Tibial nerve (tissue), 4 donors: ENCODE data around the gene ARL14EPL. TPM values are rescaled to one million over a fixed set of nuclear protein-coding genes. Genes with fewer than 3 reads are reported as not detected.

Source experiments
- DNase-seq, 2 donors: peaks; one replicate each; pipeline ENCODE4 v3.0.0-alpha.2; 2019; ENCODE audit warnings: low spot score in 2 of 2
- H3K27ac ChIP-seq, 4 donors: fragments of 200-600 bp; sonication (generic) in 3 of 4; one replicate each; pipeline ENCODE4 v1.5.1; 2017 to 2019; ENCODE audit warnings: mild to moderate bottlenecking in 1 of 4
- H3K27me3 ChIP-seq, 2 donors: fragments of 200-600 bp; sonication (generic) in 1 of 2; one replicate each; pipeline versions ENCODE4 v1.5.1 to v1.6.0; 2017 to 2019
- H3K36me3 ChIP-seq, 3 donors: fragments of 200-600 bp; sonication (generic); one replicate each; pipeline ENCODE4 v1.5.1; 2018 to 2019
- H3K4me1 ChIP-seq, 4 donors: fragments of 200-600 bp; sonication (generic) in 3 of 4; one replicate each; pipeline ENCODE4 v1.5.1; 2017 to 2019
- H3K4me3 ChIP-seq, 4 donors: fragments of 200-600 bp; sonication (generic) in 3 of 4; one replicate each; pipeline ENCODE4 v1.5.1; 2017 to 2019; ENCODE audit warnings: mild to moderate bottlenecking in 1 of 4, moderate library complexity in 1 of 4
- H3K9me3 ChIP-seq, 4 donors: fragments of 200-600 bp; sonication (generic) in 3 of 4; one replicate each; pipeline ENCODE4 v1.5.1; 2017 to 2019
- CTCF ChIP-seq, 5 experiments: fragments of 200-600 bp in 3 of 5; fragments of 450-650 bp in 2 of 5; sonication (generic) in 3 of 5; IDR thresholded peaks; one replicate each; pipeline ENCODE4 v1.5.1; 2016 to 2019; ENCODE audit warnings: antibody characterized with exemption in 5 of 5, mild to moderate bottlenecking in 3 of 5, moderate library complexity in 2 of 5
- EP300 ChIP-seq, 2 donors: sonication (generic); formaldehyde crosslinking; IDR thresholded peaks; one replicate each; pipeline ENCODE4 v1.6.1; 2017; ENCODE audit warnings: antibody characterized with exemption in 2 of 2, mild to moderate bottlenecking in 1 of 2
- POLR2A ChIP-seq, 2 donors: fragments of 450-650 bp; IDR thresholded peaks; one replicate each; pipeline ENCODE4 v1.6.1; 2017; ENCODE audit warnings: antibody characterized with exemption in 2 of 2, mild to moderate bottlenecking in 2 of 2, moderate library complexity in 2 of 2
- WGBS, 2 donors: methylation state at CpG; one replicate each; pipeline ENCODE4 v1.1.5; 2018; 5-methylcytosine and 5-hydroxymethylcytosine counted together
- total RNA-seq, 4 donors: library from RNA; depleted of rRNA; stranded (reverse); fragments of >200 nt; gene quantifications; one replicate each; pipeline ENCODE4 v1.1.0, GENCODE V29; 2016

ARL14EPL gene
- total RNA-seq, 4 donors from 2014 or later = 0.21 TPM; not detected in 3

DNA sequence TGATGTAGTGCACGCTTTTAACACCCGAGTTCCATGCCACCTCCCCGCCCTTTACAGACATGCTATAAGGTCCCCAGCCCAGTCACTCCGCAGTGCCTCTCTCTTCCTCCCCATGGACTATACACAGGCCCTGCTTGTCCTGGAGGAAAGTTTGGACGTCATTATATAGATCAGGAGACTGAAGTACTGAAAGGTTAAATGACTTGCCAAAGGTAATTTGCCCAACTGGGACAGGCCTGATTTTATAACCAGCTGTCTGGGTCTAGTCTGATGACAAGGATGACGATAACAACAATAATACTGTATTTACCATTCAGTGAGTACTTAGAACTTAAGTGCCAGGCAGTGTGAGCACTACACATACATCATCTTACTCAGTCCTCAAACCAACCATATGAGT is 36.9 kb upstream of the ARL14EPL start:
- no peak overlapping the region for H3K4me3 ChIP-seq
- H3K27me3 ChIP-seq = no peaks in the 10 kb centered on the region
- no peak for DNase-seq
- no peak overlapping the region for H3K27ac ChIP-seq
- no peaks in the 10 kb centered on the region for H3K9me3 ChIP-seq
- 85 to 88% methylated on average over 6 of the region's 6 CpGs for WGBS, 2 donors
- H3K4me1 ChIP-seq = no peaks in the 10 kb centered on the region
- no peak for TF ChIP-seq POLR2A (IDR thresholded peaks at IDR 0.05)
- no peak for TF ChIP-seq EP300 (IDR thresholded peaks at IDR 0.05)
- TF ChIP-seq CTCF (IDR thresholded peaks at IDR 0.05) = no peak
- H3K36me3 ChIP-seq = no peaks in the 10 kb centered on the region

GRCh38 chr5:116002116-116002906 is 30.0 kb upstream of the ARL14EPL start:
- no peak for DNase-seq
- Histone ChIP-seq H3K4me3 (no peak overlapping the region), H3K4me1 (no peaks in the 10 kb centered on the region), H3K27me3 (no peaks in the 10 kb centered on the region), H3K36me3 (no peaks in the 10 kb centered on the region), H3K9me3 (no peaks in the 10 kb centered on the region), H3K27ac (no peak overlapping the region)
- WGBS, 2 donors = 67 to 75% methylated on average over 6 of the region's 6 CpGs
- TF ChIP-seq CTCF (IDR thresholded peaks at IDR 0.05) = no peak
- TF ChIP-seq POLR2A (IDR thresholded peaks at IDR 0.05) = no peak
- no peak for TF ChIP-seq EP300 (IDR thresholded peaks at IDR 0.05)

DNA sequence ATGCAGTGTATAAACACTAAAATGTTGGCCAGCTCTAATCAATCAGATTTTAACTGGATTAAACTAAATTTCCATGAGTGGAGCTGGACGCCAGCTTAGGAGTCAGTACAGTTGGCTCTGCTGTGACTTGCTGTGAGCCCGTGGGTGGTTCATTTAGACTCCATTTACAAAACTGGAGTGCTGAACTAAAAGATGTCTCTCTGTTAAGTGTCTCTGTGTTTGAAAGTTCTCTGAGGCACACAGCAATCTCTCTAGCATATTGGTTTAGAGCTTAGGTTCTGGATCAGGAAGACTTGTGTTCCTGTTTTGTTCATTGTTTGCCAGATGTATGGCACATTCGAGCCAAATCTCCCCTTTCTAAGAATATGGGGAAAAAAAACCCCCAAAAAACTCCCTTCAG is 28.0 kb upstream of the ARL14EPL start:
- no peak for TF ChIP-seq POLR2A (IDR thresholded peaks at IDR 0.05)
- no peak for TF ChIP-seq EP300 (IDR thresholded peaks at IDR 0.05)
- no peak for TF ChIP-seq CTCF (IDR thresholded peaks at IDR 0.05)
- Histone ChIP-seq H3K4me3 (no peak overlapping the region), H3K4me1 (no peaks in the 10 kb centered on the region), H3K27me3 (no peaks in the 10 kb centered on the region), H3K36me3 (no peaks in the 10 kb centered on the region), H3K9me3 (no peaks in the 10 kb centered on the region), H3K27ac (no peak overlapping the region)
- WGBS, 2 donors = 67 to 78% methylated on average over 3 of the region's 3 CpGs
- no peak for DNase-seq

DNA sequence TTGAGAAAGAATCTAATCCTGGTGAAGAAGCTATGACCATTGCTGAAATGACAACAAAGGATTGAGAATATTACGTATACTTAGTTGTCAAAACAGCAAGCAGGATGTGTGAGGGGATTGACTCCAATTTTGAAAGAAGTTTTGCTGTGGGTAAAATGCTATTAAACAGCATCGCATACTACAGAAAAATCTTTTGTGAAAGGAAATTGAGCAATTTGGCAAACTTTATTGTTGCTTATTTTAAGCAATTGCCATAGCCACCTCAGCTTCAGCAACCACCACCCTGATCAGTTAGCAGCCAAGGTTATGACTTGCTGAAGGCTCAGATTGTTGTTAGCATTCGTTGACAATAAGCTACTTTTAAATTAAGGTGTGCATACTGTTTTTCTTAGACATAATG is 22.5 kb upstream of the ARL14EPL start:
- Histone ChIP-seq H3K36me3 (no peaks in the 10 kb centered on the region), H3K4me3 (no peak overlapping the region)

More for the DNA sequence above, 22.5 kb upstream of the ARL14EPL start:
- no peak for DNase-seq
- Histone ChIP-seq H3K9me3 (no peaks in the 10 kb centered on the region), H3K4me1 (no peaks in the 10 kb centered on the region), H3K27ac (no peak overlapping the region), H3K27me3 (no peaks in the 10 kb centered on the region)
- TF ChIP-seq POLR2A (IDR thresholded peaks at IDR 0.05) (no peak), CTCF (IDR thresholded peaks at IDR 0.05) (no peak), EP300 (IDR thresholded peaks at IDR 0.05) (no peak)
- 79 to 81% methylated on average over 3 of the region's 3 CpGs for WGBS, 2 donors
